Calu3 (cell line): ENCODE results near the gene TSSK2. TPM values are rescaled to one million over a fixed set of nuclear protein-coding genes. Genes with fewer than 3 reads are reported as not detected.

Experiments
- BruUV-seq: library from RNA; stranded (reverse); fragments of 400-500 nt; replicated peaks from 2 replicates; lab custom pipeline; 2021; lab: Mats Ljungman, UMichigan
- CTCF ChIA-PET: fragments of 300-600 bp; sonication (Branson Sonifier 250); formaldehyde crosslinking; loops from one replicate; lab custom pipeline; 2022; ENCODE audit warnings: antibody characterized with exemption; lab: Charles Lee
- DNase-seq: peaks from one replicate; pipeline ENCODE4 v3.0.0; 2022
- H3K27ac Mint-ChIP-seq: one replicate; pipeline ENCODE4 v1.8.0; 2022; ENCODE audit warnings: mixed read lengths; ENCODE audit not compliant: unreplicated experiment
- H3K27me3 Mint-ChIP-seq: one replicate; pipeline ENCODE4 v1.8.0; 2022; ENCODE audit warnings: mixed read lengths; ENCODE audit not compliant: unreplicated experiment
- H3K36me3 Mint-ChIP-seq: one replicate; pipeline ENCODE4 v1.8.0; 2022; ENCODE audit warnings: mild to moderate bottlenecking, moderate library complexity, mixed read lengths; ENCODE audit not compliant: insufficient read depth, unreplicated experiment
- H3K4me1 Mint-ChIP-seq: one replicate; pipeline ENCODE4 v1.8.0; 2022; ENCODE audit warnings: mild to moderate bottlenecking, low read depth, mixed read lengths; ENCODE audit not compliant: unreplicated experiment
- H3K4me3 Mint-ChIP-seq: one replicate; pipeline ENCODE4 v1.8.0; 2022; ENCODE audit warnings: mild to moderate bottlenecking, low read depth, moderate library complexity, mixed read lengths; ENCODE audit not compliant: unreplicated experiment
- H3K9me3 Mint-ChIP-seq: one replicate; pipeline ENCODE4 v1.8.0; 2022; ENCODE audit warnings: low read depth, mixed read lengths; ENCODE audit not compliant: unreplicated experiment
- CTCF ChIP-seq: fragments of 200-600 bp; IDR thresholded peaks from one replicate; pipeline ENCODE4 v1.8.0; 2022; ENCODE audit warnings: antibody characterized with exemption; ENCODE audit not compliant: unreplicated experiment
- intact Hi-C: fragments of 100-400 bp; cut with micrococcal nuclease; formaldehyde crosslinking; loops from one replicate; pipeline ENCODE4 v1.10.0; 2022; ENCODE audit not compliant: unreplicated experiment
- total RNA-seq: library from RNA; stranded (reverse); gene quantifications from 2 replicates; pipeline ENCODE4 v1.2.3, GENCODE V29; 2022

Gene TSSK2
- total RNA-seq, 1 experiment from 2014 or later: not detected

GRCh38 chr22:19123936-19124335, 7.2 kb upstream of the TSSK2 start:
- no peak overlapping the region for H3K4me3 Mint-ChIP-seq
- DNase-seq: no peak
- H3K27me3 Mint-ChIP-seq: no peaks in the 10 kb centered on the region
- H3K36me3 Mint-ChIP-seq: peaks cover 29% of the 10 kb centered on the region
- intact Hi-C loops: no loop called here
- H3K4me1 Mint-ChIP-seq: peaks cover 23% of the 10 kb centered on the region
- no peaks in the 10 kb centered on the region for H3K9me3 Mint-ChIP-seq
- no peak for TF ChIP-seq CTCF
- no TSS peak for BruUV-seq
- H3K27ac Mint-ChIP-seq: no peak overlapping the region
- CTCF ChIA-PET: no interaction called here

- no peaks in the 10 kb centered on the region for H3K9me3 Mint-ChIP-seq
- no TSS peak for BruUV-seq
- H3K4me3 Mint-ChIP-seq: no peak overlapping the region
- H3K4me1 Mint-ChIP-seq: peaks cover 23% of the 10 kb centered on the region
- DNase-seq: no peak
- H3K36me3 Mint-ChIP-seq: peaks cover 29% of the 10 kb centered on the region
- H3K27me3 Mint-ChIP-seq: no peaks in the 10 kb centered on the region
- intact Hi-C loops: no loop called here
- H3K27ac Mint-ChIP-seq: no peak overlapping the region
- CTCF ChIA-PET: no interaction called here
- no peak for TF ChIP-seq CTCF
These were observed 6.7 kb upstream of the TSSK2 start for GRCh38 chr22:19124377-19124776.

GRCh38 chr22:19125011-19125410, 6.1 kb upstream of the TSSK2 start:
- BruUV-seq: no TSS peak
- H3K4me3 Mint-ChIP-seq: no peak overlapping the region
- peaks cover 29% of the 10 kb centered on the region for H3K36me3 Mint-ChIP-seq
- H3K9me3 Mint-ChIP-seq: no peaks in the 10 kb centered on the region
- H3K27ac Mint-ChIP-seq: no peak overlapping the region
- CTCF ChIA-PET: no interaction called here
- intact Hi-C loops: no loop called here
- no peaks in the 10 kb centered on the region for H3K27me3 Mint-ChIP-seq
- H3K4me1 Mint-ChIP-seq: peaks cover 19% of the 10 kb centered on the region
- TF ChIP-seq CTCF: no peak
- no peak for DNase-seq

- BruUV-seq: no TSS peak
- no peaks in the 10 kb centered on the region for H3K9me3 Mint-ChIP-seq
- intact Hi-C loops: no loop called here
- CTCF ChIA-PET: no interaction called here
- no peak for DNase-seq
- H3K27me3 Mint-ChIP-seq: no peaks in the 10 kb centered on the region
- no peak overlapping the region for H3K4me3 Mint-ChIP-seq
- H3K27ac Mint-ChIP-seq: no peak overlapping the region
- H3K36me3 Mint-ChIP-seq: peaks cover 23% of the 10 kb centered on the region
- H3K4me1 Mint-ChIP-seq: peaks cover 12% of the 10 kb centered on the region
- no peak for TF ChIP-seq CTCF
These were observed 5.4 kb upstream of the TSSK2 start for GRCh38 chr22:19125474-19126308.
